T-cell (primary cell): ENCODE measurements around the gene PYGO1. TPM values are rescaled to one million over a fixed set of nuclear protein-coding genes. Genes with fewer than 3 reads are reported as not detected.

ENCODE experiments used
- ATAC-seq, 4 experiments: fragments of 200-7000 bp in 3 of 4; fragments of 150-1000 bp in 1 of 4; cut with Tn5 transposase; replicated peaks in 1 of 4; 1 replicate in 3 of 4; 2 replicates in 1 of 4; pipeline ENCODE4 v1.10.0; 2021; ENCODE audit warnings: moderate library complexity in 3 of 4, mild to moderate bottlenecking in 2 of 4, moderate number of reproducible peaks in 1 of 4
- CTCF ChIA-PET, 2 donors: fragments of 300-600 bp; sonication (Branson Sonifier 250); formaldehyde crosslinking; loops; one replicate each; lab custom pipeline; 2022; ENCODE audit warnings: antibody characterized with exemption in 2 of 2; lab: Charles Lee
- POLR2A ChIA-PET, 2 donors: fragments of 300-600 bp; sonication (Branson Sonifier 250); formaldehyde crosslinking; loops; one replicate each; lab custom pipeline; 2022; ENCODE audit warnings: antibody characterized with exemption in 2 of 2; lab: Charles Lee
- DNase-seq, 35 experiments: peaks; one replicate each; pipeline versions ENCODE4 v3.0.0 to v3.0.0-alpha.2; 2013 to 2023
- H3K27ac ChIP-seq: one replicate; pipeline ENCODE4 v1.5.1; 2013; ENCODE audit warnings: low read length
- H3K27me3 ChIP-seq, 2 experiments: replicated peaks in 1 of 2; 1 replicate in 1 of 2; 2 replicates in 1 of 2; pipeline versions ENCODE4 v1.6.1 to v1.7.0; 2013; ENCODE audit warnings: low read length in 1 of 2, mixed read lengths in 1 of 2; ENCODE audit not compliant: control insufficient read depth in 2 of 2, insufficient read depth in 2 of 2; ENCODE audit errors: extremely low read depth in 1 of 2
- H3K36me3 ChIP-seq, 2 donors: 1 replicate in 1 of 2; 2 replicates in 1 of 2; pipeline versions ENCODE4 v1.6.1 to v1.7.0; 2013; ENCODE audit warnings: low read length in 1 of 2; ENCODE audit not compliant: control insufficient read depth in 2 of 2, insufficient read depth in 1 of 2; ENCODE audit errors: extremely low read depth in 1 of 2
- H3K4me1 ChIP-seq, 2 experiments: 1 replicate in 1 of 2; 2 replicates in 1 of 2; pipeline versions ENCODE4 v1.6.1 to v1.7.0; 2013; ENCODE audit warnings: low read length in 2 of 2, mixed read lengths in 1 of 2; ENCODE audit not compliant: insufficient read depth in 2 of 2, control insufficient read depth in 1 of 2; ENCODE audit errors: extremely low read depth in 1 of 2
- H3K4me3 ChIP-seq, 2 donors: 1 replicate in 1 of 2; 2 replicates in 1 of 2; pipeline versions ENCODE4 v1.5.1 to v1.7.0; 2013; ENCODE audit warnings: mild to moderate bottlenecking in 2 of 2, low read length in 1 of 2, moderate library complexity in 1 of 2; ENCODE audit not compliant: control insufficient read depth in 1 of 2; ENCODE audit errors: extremely low read depth in 1 of 2
- H3K9me3 ChIP-seq: 2 replicates; pipeline ENCODE4 v1.7.0; 2013
- H3K27ac Mint-ChIP-seq, 2 donors: one replicate each; pipeline ENCODE4 v1.8.0; 2020 to 2021; ENCODE audit warnings: mild to moderate bottlenecking in 2 of 2, mixed read lengths in 2 of 2
- H3K27me3 Mint-ChIP-seq, 2 donors: one replicate each; pipeline ENCODE4 v1.8.0; 2021 to 2022; ENCODE audit warnings: mixed read lengths in 2 of 2
- H3K36me3 Mint-ChIP-seq: one replicate; pipeline ENCODE4 v1.8.0; 2021; ENCODE audit warnings: mixed read lengths
- H3K4me1 Mint-ChIP-seq, 3 donors: one replicate each; pipeline ENCODE4 v1.8.0; 2020 to 2022; ENCODE audit warnings: mixed read lengths in 3 of 3, mild to moderate bottlenecking in 1 of 3
- H3K4me3 Mint-ChIP-seq, 3 donors: one replicate each; pipeline ENCODE4 v1.8.0; 2020 to 2022; ENCODE audit warnings: mild to moderate bottlenecking in 3 of 3, mixed read lengths in 3 of 3, moderate library complexity in 3 of 3
- H3K9me3 Mint-ChIP-seq, 3 donors: one replicate each; pipeline ENCODE4 v1.8.0; 2020 to 2022; ENCODE audit warnings: mixed read lengths in 3 of 3
- WGBS: methylation state at CpG from one replicate; pipeline ENCODE4 v1.1.5; 2013; ENCODE audit warnings: missing lambda C conversion rate; ENCODE audit not compliant: insufficient coverage; 5-methylcytosine and 5-hydroxymethylcytosine counted together
- total RNA-seq, 35 experiments: library from RNA in 6 of 35; stranded (reverse) in 6 of 35; fragments of 120-200 nt in 1 of 35; gene quantifications; one replicate each; pipeline versions ENCODE4 v1.2.1 to v1.2.4 and lab custom pipeline; 2013 to 2026

The PYGO1 gene
- total RNA-seq, 5 donors from 2014 or later (not counting 1 experiment from before 2014, with no cell fraction given): 0.06 to 0.18 (median 0.10) TPM; not detected in 2

- Histone ChIP-seq H3K36me3 (no peaks in the 10 kb centered on the region), H3K4me3 (no peak overlapping the region), H3K27me3 (peaks cover 0 to 18% of the 10 kb centered on the region in 2 experiments), H3K9me3 (no peaks in the 10 kb centered on the region), H3K27ac (no peak overlapping the region), H3K4me1 (peaks cover 0 to 4% of the 10 kb centered on the region in 2 experiments)
- H3K36me3 Mint-ChIP-seq: no peaks in the 10 kb centered on the region
- CTCF ChIA-PET: interaction anchor here in 1 of 2 donors (0.6 to 0.7 kb wide), 2 partner anchors 43 to 274 kb away, joined by 3 to 5 read pairs; no protein-coding TSS in a partner anchor
- WGBS: 50% methylated on average over 1 of the region's 3 CpGs
- DNase-seq (no peak), ATAC-seq (no peak)
- H3K9me3 Mint-ChIP-seq: peaks cover 0 to 5% (median 0%) of the 10 kb centered on the region in 3 donors
- H3K27me3 Mint-ChIP-seq: peaks cover 16 to 34% of the 10 kb centered on the region in 2 donors
- H3K27ac Mint-ChIP-seq: no peak overlapping the region
- POLR2A ChIA-PET: interaction anchor here in 1 of 2 donors (0.7 kb wide), 1 partner anchor 14 kb away, joined by 3 read pairs; no protein-coding TSS in a partner anchor
- H3K4me1 Mint-ChIP-seq: peaks cover 0 to 2% (median 0%) of the 10 kb centered on the region in 3 donors
- H3K4me3 Mint-ChIP-seq: no peak overlapping the region
Observed at GRCh38 chr15:55522742-55523450, 65.2 kb downstream of the PYGO1 start.

GRCh38 chr15:55518641-55519040, 69.5 kb downstream of the PYGO1 start:
- Mint-ChIP-seq H3K27ac (no peak overlapping the region), H3K9me3 (peaks cover 0 to 3% (median 0%) of the 10 kb centered on the region in 3 donors), H3K36me3 (no peaks in the 10 kb centered on the region), H3K4me1 (no peaks in the 10 kb centered on the region), H3K4me3 (no peak overlapping the region), H3K27me3 (peaks cover 0 to 17% of the 10 kb centered on the region in 2 donors)
- H3K4me3 ChIP-seq: no peak overlapping the region
- no peaks in the 10 kb centered on the region for H3K4me1 ChIP-seq
- ATAC-seq (no peak), DNase-seq (no peak)
- ChIA-PET CTCF (no interaction called here), POLR2A (no interaction called here)
- no peaks in the 10 kb centered on the region for H3K27me3 ChIP-seq
- H3K9me3 ChIP-seq: no peaks in the 10 kb centered on the region
- no peaks in the 10 kb centered on the region for H3K36me3 ChIP-seq
- no peak overlapping the region for H3K27ac ChIP-seq
- no CpG with 5 or more reads among the region's 2 CpGs for WGBS

- POLR2A ChIA-PET: no interaction called here
- no peaks in the 10 kb centered on the region for H3K4me1 ChIP-seq
- DNase-seq: no peak
- H3K27me3 ChIP-seq: no peaks in the 10 kb centered on the region
- H3K27ac ChIP-seq: no peak overlapping the region
- CTCF ChIA-PET: no interaction called here
- Mint-ChIP-seq H3K9me3 (peaks cover 0 to 3% (median 0%) of the 10 kb centered on the region in 3 donors), H3K36me3 (no peaks in the 10 kb centered on the region), H3K4me3 (no peak overlapping the region), H3K4me1 (no peaks in the 10 kb centered on the region), H3K27ac (no peak overlapping the region), H3K27me3 (peaks cover 0 to 13% of the 10 kb centered on the region in 2 donors)
- no peak for ATAC-seq
- no peak overlapping the region for H3K4me3 ChIP-seq
- 90% methylated on average over 1 of the region's 3 CpGs for WGBS
- H3K9me3 ChIP-seq: no peaks in the 10 kb centered on the region
- no peaks in the 10 kb centered on the region for H3K36me3 ChIP-seq
Observed at GRCh38 chr15:55518009-55518408, 70.1 kb downstream of the PYGO1 start.

GRCh38 chr15:55515991-55516776, 72.0 kb downstream of the PYGO1 start:
- H3K9me3 Mint-ChIP-seq: no peaks in the 10 kb centered on the region
- peaks cover 3 to 10% of the 10 kb centered on the region in 2 donors for H3K27me3 Mint-ChIP-seq
- H3K27ac Mint-ChIP-seq: no peak overlapping the region
- ChIA-PET POLR2A (no interaction called here), CTCF (no interaction called here)
- 96% methylated on average over 4 of the region's 12 CpGs for WGBS
- no peak overlapping the region for H3K27ac ChIP-seq
- H3K36me3 Mint-ChIP-seq: no peaks in the 10 kb centered on the region
- H3K4me3 ChIP-seq: no peak overlapping the region
- H3K27me3 ChIP-seq: no peaks in the 10 kb centered on the region
- no peaks in the 10 kb centered on the region for H3K36me3 ChIP-seq
- H3K4me3 Mint-ChIP-seq: no peak overlapping the region
- H3K9me3 ChIP-seq: no peaks in the 10 kb centered on the region
- ATAC-seq (no peak), DNase-seq (no peak)
- no peaks in the 10 kb centered on the region for H3K4me1 Mint-ChIP-seq
- H3K4me1 ChIP-seq: no peaks in the 10 kb centered on the region

GRCh38 chr15:55515491-55515890, 72.7 kb downstream of the PYGO1 start:
- Mint-ChIP-seq H3K36me3 (no peaks in the 10 kb centered on the region), H3K27ac (no peak overlapping the region), H3K27me3 (peaks cover 3 to 10% of the 10 kb centered on the region in 2 donors), H3K9me3 (no peaks in the 10 kb centered on the region), H3K4me3 (no peak overlapping the region), H3K4me1 (no peaks in the 10 kb centered on the region)
- WGBS: 96% methylated on average over 4 of the region's 4 CpGs
- ATAC-seq (no peak), DNase-seq (no peak)
- H3K9me3 ChIP-seq: no peaks in the 10 kb centered on the region
- H3K27me3 ChIP-seq: no peaks in the 10 kb centered on the region
- ChIA-PET CTCF (no interaction called here), POLR2A (no interaction called here)
- no peak overlapping the region for H3K27ac ChIP-seq
- H3K4me1 ChIP-seq: no peaks in the 10 kb centered on the region
- no peaks in the 10 kb centered on the region for H3K36me3 ChIP-seq
- H3K4me3 ChIP-seq: no peak overlapping the region

- no peak overlapping the region for H3K4me3 ChIP-seq
- WGBS: 91% methylated on average over 6 of the region's 12 CpGs
- no peaks in the 10 kb centered on the region for H3K9me3 Mint-ChIP-seq
- H3K4me1 ChIP-seq: no peaks in the 10 kb centered on the region
- H3K36me3 Mint-ChIP-seq: no peaks in the 10 kb centered on the region
- ChIA-PET POLR2A (no interaction called here), CTCF (no interaction called here)
- no peaks in the 10 kb centered on the region for H3K4me1 Mint-ChIP-seq
- H3K27me3 ChIP-seq: no peaks in the 10 kb centered on the region
- H3K36me3 ChIP-seq: no peaks in the 10 kb centered on the region
- H3K27me3 Mint-ChIP-seq: peaks cover 3 to 10% of the 10 kb centered on the region in 2 donors
- H3K9me3 ChIP-seq: no peaks in the 10 kb centered on the region
- no peak overlapping the region for H3K4me3 Mint-ChIP-seq
- ATAC-seq (no peak), DNase-seq (no peak)
- H3K27ac Mint-ChIP-seq: no peak overlapping the region
- no peak overlapping the region for H3K27ac ChIP-seq
Observed at GRCh38 chr15:55514414-55514850, 73.7 kb downstream of the PYGO1 start.
